HG02870 (cell line): ENCODE results near the gene UBE2D2.
A peak's percentile ranks its signal among the peaks of the same experiment; 100 is the strongest.

ENCODE experiments used
- ATAC-seq: cut with Tn5 transposase; IDR thresholded peaks from one replicate; pipeline ENCODE4 v1.9.1; 2021; ENCODE audit warnings: mild to moderate bottlenecking, moderate library complexity; ENCODE audit not compliant: unreplicated experiment

UBE2D2 gene

GRCh38 chr5:139634541-139634940 is 73.4 kb downstream of the UBE2D2 start:
- ATAC-seq, result no peak

DNA sequence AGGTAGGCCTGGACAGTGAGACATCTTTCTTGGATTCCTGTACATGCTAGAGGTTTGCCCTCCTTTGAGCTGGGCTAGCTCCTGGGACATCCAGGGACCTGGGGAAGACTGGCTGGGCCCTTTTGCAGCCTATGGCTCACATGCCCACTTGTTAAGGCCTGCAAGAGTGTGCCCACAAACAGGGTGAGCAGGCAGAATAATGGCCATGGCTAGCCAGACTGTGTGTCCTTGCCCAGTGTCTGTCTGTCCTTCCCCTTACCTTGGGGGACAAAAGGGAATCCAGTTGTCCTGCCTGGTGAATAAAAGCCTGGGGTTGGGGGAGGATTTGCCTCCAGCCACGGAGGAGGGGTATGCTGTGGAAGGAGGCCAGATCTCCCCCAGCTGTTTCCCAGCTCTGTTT is 74.1 kb downstream of the UBE2D2 start:
- no peak for ATAC-seq

GRCh38 chr5:139635606-139636206 is 74.6 kb downstream of the UBE2D2 start:
- ATAC-seq, result no peak

- ATAC-seq, result peak; percentile 79
These were observed 75.2 kb downstream of the UBE2D2 start for GRCh38 chr5:139636207-139636792.

DNA sequence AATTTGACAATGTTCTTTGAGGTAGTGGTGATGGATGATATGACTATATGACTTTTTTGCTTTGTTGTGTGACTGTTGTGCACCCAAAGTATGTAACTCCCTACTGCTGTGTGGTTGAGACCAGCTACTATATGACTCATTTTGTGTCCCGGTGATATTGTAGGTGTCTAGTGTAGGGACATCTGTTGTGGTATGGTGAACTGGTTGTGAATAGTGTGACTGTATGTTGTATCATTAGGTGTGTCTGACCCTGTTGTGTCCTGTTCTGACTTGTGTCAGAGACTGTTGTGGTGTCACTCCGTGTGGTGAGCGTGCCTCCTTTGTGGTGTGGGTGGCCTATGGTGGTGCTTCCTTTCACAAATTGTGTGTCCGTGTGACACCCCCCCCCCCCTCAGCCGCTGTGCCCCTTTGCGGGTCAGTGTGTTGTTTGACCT is 75.9 kb downstream of the UBE2D2 start:
- ATAC-seq, result no peak

GRCh38 chr5:139637438-139638089 is 76.4 kb downstream of the UBE2D2 start:
- no peak for ATAC-seq

- ATAC-seq, result no peak
These were observed 77.1 kb downstream of the UBE2D2 start for GRCh38 chr5:139638090-139638735.

GRCh38 chr5:139638736-139639618 is 77.8 kb downstream of the UBE2D2 start:
- no peak for ATAC-seq

- no peak for ATAC-seq
These were observed 78.7 kb downstream of the UBE2D2 start for GRCh38 chr5:139639619-139640380.

DNA sequence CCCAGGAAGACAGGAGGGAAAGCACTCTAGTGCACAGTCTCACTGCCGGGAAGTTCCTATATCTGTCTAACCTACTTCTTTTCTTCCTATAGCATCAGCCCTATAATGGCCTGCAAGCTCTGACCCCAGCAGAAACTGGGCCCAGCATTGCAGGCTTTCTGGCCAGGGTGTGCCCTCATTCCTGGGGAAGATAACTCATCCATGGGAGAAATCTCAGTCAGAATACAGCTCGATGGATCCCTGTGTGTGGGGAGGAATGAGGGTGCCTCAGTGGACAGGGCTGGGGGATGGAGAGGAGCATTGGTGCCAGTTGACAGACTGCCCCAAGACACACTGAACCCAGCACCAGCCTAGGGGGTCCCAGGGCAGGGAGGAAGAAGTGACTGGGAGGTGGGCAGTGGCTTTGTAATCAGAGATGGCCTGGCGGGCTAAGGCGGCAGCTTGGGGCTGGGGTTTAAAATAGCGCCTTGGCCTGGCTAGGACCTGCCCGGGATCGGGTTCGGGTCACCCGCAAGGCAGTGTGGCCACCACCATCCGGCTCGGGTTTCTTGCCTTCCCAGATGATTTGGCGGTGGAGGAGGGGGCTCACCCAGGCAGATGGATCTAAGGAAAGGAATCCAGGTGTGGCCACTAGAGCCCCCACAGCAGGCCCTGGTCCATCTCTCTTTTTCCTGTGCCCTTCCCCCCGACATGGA is 79.4 kb downstream of the UBE2D2 start:
- ATAC-seq, result no peak

DNA sequence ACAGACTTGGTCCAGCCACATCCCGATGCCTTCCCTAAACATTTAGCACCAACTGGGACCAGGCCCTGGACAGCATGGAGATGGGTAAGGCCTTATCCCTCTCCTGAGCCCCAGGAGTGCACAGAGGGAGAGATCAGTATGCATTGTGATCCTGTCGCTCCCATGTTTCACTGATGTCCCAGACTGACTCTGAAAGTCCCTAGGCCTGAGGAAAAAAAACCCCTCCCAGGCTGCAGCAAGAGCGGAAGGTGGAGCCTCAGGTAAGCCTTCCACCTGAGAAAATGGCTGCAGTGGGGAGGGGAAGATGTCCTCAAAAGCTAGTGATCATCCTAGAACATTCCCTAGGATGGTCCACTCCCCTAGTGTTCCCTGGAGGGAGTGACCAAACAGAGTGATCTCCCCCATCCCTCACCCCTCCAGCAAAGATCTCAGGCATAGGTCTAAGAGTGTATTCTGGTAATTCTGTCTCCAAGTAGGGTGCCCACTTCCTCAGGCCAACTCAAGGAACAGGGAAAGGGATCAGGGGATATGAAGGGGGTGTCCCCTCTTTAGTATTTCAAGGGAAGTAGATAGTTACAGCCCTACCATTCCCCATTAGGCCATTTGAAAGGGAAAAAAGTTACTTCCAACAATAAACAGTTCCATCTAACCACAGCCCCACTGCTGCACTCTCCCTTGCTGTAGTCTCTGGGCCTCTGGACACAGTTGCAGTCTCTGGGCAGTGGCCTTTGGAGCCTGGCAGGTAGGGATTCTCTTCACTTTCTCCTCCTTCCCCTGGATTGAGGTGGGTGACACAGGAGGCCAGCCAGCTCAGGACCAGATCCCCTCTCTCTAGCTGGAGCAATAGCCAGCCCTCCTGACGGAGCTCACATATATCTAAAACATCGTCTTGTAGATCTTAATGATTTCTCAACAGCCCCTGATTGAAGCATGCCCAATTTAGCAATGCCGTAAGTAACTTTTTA is 80.3 kb downstream of the UBE2D2 start:
- ATAC-seq, result no peak

- no peak for ATAC-seq
These were observed 81.1 kb downstream of the UBE2D2 start for GRCh38 chr5:139642213-139642612.

DNA sequence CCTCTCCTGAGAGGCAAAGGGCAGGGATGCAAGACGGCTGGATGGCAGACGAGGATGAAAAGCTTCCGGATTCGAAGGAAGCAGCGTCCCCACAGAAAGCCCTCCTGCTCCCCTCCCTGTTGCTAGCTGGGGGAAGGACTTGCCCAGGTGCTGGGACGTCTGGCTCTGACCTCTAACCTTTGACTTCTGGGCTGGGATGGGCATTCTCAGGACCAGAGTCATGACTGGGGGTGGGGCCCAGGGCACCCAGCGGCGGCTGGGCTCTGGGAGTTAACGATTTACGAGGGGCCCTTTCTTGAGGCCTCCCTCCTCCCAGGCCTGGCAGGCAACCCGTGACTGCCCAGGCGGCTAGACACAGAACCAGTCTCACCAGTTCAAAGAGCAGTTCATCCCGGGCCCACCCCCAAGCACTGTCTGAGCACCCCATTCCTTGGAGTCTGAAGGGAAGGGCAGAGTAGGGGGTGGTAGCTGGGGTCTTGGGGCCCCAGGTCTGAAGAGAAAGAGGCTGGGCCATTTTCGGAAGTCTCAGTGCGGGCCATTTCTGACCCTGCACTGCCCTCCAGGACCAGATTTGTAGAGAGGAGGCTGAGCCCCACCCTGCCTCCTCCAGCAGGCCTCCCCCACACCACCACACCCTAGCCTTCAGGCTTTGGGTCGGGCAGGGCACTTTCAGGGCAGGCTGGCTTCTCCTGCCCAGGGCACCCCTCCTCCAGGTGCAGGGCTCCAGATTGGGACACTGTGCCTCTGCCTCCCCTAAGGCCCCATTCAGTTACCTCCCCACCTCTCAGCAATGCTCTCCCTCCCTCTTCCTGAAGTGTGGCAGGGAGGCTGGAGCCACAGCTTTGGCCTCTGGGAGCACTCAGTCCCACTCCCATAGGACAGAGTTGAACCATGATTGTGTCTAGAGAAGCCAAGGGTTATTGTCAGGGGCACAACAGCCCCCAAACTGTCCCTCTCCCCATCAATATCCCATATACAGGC is 82.0 kb downstream of the UBE2D2 start:
- no peak for ATAC-seq

GRCh38 chr5:139644001-139644456 is 82.9 kb downstream of the UBE2D2 start:
- ATAC-seq, result no peak

GRCh38 chr5:139644646-139645429 is 83.7 kb downstream of the UBE2D2 start:
- ATAC-seq, result no peak

GRCh38 chr5:139645430-139645871 is 84.3 kb downstream of the UBE2D2 start:
- no peak for ATAC-seq
